NCI-H1092 (cell line): ENCODE results near the gene PTP4A2.

Experiments used
- DNase-seq: peaks from one replicate; lab custom pipeline; 2025; lab: John Stamatoyannopoulos, UW

PTP4A2 gene

DNA sequence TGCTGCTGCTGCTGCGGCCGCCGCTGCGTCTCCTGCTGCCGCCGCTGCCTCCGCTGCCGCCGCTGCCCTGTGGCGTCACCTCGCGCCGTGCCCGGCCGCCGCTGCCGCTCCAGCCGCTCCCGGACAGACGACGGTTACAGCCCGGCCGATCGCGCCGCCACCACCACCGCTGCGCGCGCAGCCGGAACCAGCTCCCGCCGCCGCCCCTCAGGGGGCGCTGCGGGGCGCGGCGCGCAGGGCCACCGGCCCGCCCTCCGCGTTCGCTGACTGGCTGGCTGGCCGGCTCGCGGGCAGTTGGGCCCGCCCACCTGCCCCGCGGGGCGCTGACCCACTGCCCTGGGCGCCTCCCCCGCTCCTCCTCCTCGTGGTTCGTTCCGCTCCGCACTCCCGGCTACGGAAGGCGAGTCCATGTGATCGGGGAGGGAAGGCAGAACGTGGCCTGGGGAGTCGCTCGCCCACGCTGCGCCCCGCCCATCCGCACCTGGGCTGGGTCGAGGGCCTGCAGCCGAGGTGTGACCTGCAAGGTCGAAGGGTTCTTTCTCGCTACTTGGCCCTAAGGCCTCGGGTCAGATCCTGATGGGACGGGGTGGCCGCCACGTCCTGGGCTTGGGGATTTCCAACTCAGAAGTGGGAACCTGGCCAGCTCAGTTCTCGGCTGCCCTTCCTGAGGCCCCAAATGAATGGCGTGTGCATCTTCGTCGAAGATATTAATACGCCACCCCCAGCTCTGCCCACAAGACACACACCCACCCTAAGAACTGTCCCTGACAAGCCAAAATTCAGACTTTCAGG is at the start of gene PTP4A2:
Gene PTP4A2, minus strand, starts transcription at position 185 of the 792 bp plus-strand sequence. CDS start 19,303 bp downstream, outside the sequence.
- peak; percentile 86 for DNase-seq

GRCh38 chr1:31987135-31987619 is 49.0 kb upstream of the PTP4A2 start:
- DNase-seq = peak; percentile 60

- DNase-seq = peak; percentile 16
Measured at GRCh38 chr1:31985430-31985829, 47.3 kb upstream of the PTP4A2 start.

DNA sequence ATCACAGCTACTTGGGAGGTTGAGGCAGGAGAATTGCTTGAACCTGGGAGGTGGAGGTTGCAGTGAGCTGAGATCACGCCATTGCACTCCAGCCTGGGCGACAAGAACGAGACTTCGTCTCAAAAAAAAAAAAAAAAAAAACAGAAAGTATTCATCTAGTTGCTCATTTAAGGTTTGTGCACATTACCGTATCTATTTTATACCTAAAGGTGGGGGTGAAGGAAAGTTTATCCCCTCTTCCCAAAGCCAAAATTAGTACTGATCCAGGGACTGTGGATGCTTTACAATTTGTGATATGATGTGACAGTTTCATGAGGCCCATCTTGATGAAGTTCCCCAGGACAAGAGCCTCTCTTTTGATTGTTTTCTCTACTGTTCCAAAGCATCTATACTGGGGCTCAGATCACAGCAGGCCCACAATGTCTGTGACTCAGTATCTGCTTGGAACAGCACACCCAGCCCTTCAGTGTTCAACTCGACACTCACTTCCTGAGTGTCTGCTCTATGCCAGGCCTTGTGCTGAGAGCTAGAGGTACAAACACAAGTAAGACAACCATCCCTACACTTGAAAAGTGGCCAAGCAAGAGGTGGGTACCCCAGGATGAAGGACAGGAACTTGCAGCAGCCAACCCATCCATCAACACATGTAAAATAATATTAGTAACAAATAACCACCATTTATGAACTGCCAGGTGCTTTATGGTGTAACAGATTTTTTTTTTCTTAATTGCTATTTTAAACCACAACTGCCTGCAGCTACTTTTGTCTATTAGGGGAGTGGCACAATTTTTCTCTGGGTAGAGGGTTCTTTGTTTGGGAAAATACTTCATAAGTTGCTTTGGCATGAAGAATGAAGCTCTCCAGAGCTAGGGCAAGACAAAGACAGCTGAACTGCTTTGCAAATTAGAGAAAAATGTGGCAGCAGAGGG is 46.5 kb upstream of the PTP4A2 start:
- DNase-seq = no peak

GRCh38 chr1:31981972-31982371 is 43.8 kb upstream of the PTP4A2 start:
- no peak for DNase-seq

- DNase-seq = no peak
Measured at GRCh38 chr1:31981456-31981839, 43.3 kb upstream of the PTP4A2 start.

DNA sequence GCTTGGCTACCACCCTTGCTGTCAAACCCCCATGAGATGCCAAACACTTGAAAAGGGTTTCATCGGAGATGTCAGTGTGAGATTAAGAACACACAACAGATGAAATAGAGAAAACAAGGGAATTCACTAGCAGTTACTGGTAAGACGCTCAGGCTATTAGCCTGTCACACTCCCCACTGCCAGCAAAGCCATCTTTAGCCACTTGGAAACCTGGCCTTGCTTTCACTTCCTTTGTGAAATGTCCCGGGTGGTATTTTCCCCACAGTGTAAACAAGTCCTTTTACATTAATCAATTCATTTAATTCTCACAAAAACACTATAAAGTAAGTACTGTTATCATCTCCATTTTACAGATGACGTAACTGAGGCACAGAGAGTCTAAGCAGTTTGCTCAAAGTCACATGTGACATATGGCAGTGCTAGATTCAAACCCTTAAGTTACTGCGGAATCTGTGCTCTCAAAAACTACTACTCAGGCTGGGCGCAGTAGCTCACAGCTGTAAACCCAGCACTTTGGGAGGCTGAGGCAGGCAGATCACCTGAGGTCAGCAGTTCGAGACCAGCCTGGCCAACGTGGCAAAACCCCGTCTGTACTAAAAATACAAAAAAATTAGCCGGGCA is 42.8 kb upstream of the PTP4A2 start:
- no peak for DNase-seq

DNA sequence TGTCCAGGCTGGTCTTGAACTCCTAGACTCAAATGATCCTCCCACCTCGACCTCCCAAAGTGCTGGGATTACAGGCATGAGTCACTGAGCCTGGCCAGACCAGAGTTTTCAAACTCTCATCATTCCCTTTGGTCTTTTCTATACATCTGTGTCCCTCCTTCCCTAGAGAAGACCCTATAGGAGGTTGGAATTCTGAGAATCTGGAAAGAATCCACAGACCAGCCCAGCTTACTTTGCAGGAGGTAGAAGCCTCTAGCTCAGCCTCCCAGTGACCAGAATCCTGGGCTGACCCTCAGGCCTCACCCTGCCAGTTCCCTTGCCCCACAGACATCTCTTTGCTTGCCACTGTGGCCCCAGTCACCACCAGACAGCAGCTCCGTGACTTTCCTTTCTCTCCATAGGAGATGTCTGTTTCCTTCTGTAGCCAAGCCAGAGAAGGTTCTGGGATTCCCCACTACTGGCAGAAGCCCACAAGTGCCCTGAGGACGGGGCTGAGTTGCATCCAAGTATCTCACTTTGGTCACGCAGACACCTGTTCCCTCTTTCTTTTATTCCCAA is 40.8 kb upstream of the PTP4A2 start:
- DNase-seq = no peak

GRCh38 chr1:31977385-31978131 is 39.4 kb upstream of the PTP4A2 start:
- DNase-seq = peak; percentile 17

DNA sequence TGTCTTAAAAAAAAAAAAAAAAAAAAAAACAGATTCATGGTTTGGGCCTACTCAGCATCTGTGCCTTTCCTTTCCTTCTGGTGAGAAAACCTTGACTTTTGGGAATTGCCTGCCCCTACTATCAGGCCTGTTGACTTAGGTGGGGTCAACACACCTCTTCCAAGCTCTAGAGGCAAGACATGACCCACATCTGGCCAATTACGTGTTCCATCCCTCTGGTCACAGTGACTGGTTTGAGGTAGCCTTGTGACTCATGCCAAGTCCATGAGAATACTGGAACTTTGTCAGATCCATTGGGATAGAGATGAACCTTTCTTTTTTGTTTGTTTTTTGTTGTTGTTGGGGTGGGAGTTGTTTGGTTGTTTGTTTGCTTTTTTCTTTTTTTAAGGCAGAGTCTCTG is 38.2 kb upstream of the PTP4A2 start:
- DNase-seq = no peak

DNA sequence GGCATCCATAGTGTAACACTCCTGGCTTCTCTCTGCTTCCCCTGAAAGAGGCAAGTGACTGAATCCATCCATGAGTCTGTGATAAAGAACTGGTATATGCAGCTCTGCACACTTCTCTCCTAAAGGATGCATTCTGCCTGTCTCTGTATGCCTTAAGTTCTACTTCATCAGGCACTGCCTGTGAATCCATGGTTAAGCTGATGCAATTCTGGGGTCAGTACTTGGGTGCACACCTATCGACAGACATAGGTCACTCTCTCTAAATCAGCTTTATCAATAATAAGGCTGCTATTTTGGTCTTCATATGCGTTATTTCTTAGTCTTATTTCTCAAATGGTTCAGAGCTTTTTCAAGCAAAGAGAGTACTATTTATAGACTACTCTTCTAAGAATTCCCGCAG is 32.7 kb upstream of the PTP4A2 start:
- DNase-seq = no peak

DNA sequence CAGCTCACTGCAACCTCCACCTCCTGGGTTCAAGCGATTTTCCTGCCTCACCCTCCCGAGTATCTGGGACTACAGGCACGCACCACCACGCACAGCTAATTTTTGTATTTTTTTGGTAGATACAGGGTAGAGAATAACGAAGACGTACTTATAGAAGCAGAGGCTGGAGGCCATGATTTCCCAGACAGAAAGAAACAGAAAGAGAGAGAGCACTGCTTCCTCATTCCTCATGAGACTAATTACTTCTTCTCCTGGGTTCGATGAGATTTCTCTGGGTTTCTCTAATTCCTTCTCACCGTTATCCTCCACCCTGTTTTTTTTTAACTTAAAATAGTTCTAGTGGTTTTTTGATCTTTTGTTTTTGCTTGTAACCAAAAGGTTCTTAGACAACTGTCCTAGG is 23.4 kb upstream of the PTP4A2 start:
- no peak for DNase-seq

GRCh38 chr1:31959521-31960340 is 21.6 kb upstream of the PTP4A2 start:
- DNase-seq = no peak

- no peak for DNase-seq
Measured at GRCh38 chr1:31957701-31958674, 19.8 kb upstream of the PTP4A2 start.

GRCh38 chr1:31955917-31956736 is 18.0 kb upstream of the PTP4A2 start:
- no peak for DNase-seq

GRCh38 chr1:31954607-31955283 is 16.6 kb upstream of the PTP4A2 start:
- no peak for DNase-seq

- no peak for DNase-seq
Measured at GRCh38 chr1:31952825-31953220, 14.7 kb upstream of the PTP4A2 start.

- DNase-seq = no peak
Measured at GRCh38 chr1:31951276-31951675, 13.1 kb upstream of the PTP4A2 start.
